Calu3 (cell line): Measurements from ENCODE around the gene SORL1-AS1.

Source experiments
- BruUV-seq: library from RNA; stranded (reverse); fragments of 400-500 nt; replicated peaks from 2 replicates; lab custom pipeline; 2021; lab: Mats Ljungman, UMichigan
- CTCF ChIA-PET: fragments of 300-600 bp; sonication (Branson Sonifier 250); formaldehyde crosslinking; loops from one replicate; lab custom pipeline; 2022; ENCODE audit warnings: antibody characterized with exemption; lab: Charles Lee
- DNase-seq: peaks from one replicate; pipeline ENCODE4 v3.0.0; 2022
- H3K27ac Mint-ChIP-seq: one replicate; pipeline ENCODE4 v1.8.0; 2022; ENCODE audit warnings: mixed read lengths; ENCODE audit not compliant: unreplicated experiment
- H3K27me3 Mint-ChIP-seq: one replicate; pipeline ENCODE4 v1.8.0; 2022; ENCODE audit warnings: mixed read lengths; ENCODE audit not compliant: unreplicated experiment
- H3K36me3 Mint-ChIP-seq: one replicate; pipeline ENCODE4 v1.8.0; 2022; ENCODE audit warnings: mild to moderate bottlenecking, moderate library complexity, mixed read lengths; ENCODE audit not compliant: insufficient read depth, unreplicated experiment
- H3K4me1 Mint-ChIP-seq: one replicate; pipeline ENCODE4 v1.8.0; 2022; ENCODE audit warnings: mild to moderate bottlenecking, low read depth, mixed read lengths; ENCODE audit not compliant: unreplicated experiment
- H3K4me3 Mint-ChIP-seq: one replicate; pipeline ENCODE4 v1.8.0; 2022; ENCODE audit warnings: mild to moderate bottlenecking, low read depth, moderate library complexity, mixed read lengths; ENCODE audit not compliant: unreplicated experiment
- H3K9me3 Mint-ChIP-seq: one replicate; pipeline ENCODE4 v1.8.0; 2022; ENCODE audit warnings: low read depth, mixed read lengths; ENCODE audit not compliant: unreplicated experiment
- CTCF ChIP-seq: fragments of 200-600 bp; IDR thresholded peaks from one replicate; pipeline ENCODE4 v1.8.0; 2022; ENCODE audit warnings: antibody characterized with exemption; ENCODE audit not compliant: unreplicated experiment
- intact Hi-C: fragments of 100-400 bp; cut with micrococcal nuclease; formaldehyde crosslinking; loops from one replicate; pipeline ENCODE4 v1.10.0; 2022; ENCODE audit not compliant: unreplicated experiment

The SORL1-AS1 gene

DNA sequence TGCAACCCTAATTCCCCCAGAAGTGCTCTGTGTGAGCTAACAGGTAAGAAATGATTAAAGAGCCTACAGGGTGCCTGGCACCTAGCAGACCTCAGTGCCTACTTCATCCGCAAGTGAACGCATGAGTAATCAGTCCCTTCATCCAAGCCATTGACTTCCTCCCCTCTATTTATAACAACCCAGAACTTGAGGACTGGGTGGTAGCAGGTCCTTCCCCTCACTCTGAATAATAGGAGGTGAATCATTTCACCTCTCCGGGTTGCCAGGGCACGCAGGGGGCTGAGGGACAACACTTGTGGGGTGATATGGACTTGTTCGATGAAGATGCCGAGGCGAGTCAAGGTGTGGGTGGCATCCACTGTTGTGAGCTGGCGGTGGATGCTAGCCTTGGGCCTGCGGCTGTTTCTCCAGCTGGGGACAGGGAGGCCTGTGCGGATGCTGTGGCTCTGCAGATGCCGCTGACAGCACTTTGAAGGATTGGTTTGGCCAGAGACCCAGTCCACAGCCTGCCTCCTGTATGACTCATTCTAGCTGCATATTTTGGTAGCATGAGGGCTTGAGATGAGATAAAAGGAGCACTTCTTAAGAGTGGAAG, 11.7 kb upstream of the SORL1-AS1 start:
- intact Hi-C loops = loop anchor here (10.0 kb wide), 2 partner anchors 90 to 140 kb away; no protein-coding TSS in a partner anchor
- no peak for TF ChIP-seq CTCF
- CTCF ChIA-PET = no interaction called here
- Mint-ChIP-seq H3K9me3 (no peaks in the 10 kb centered on the region), H3K4me3 (no peak overlapping the region), H3K27me3 (no peaks in the 10 kb centered on the region), H3K36me3 (no peaks in the 10 kb centered on the region), H3K4me1 (peaks cover 19% of the 10 kb centered on the region), H3K27ac (no peak overlapping the region)
- no TSS peak for BruUV-seq
- DNase-seq = no peak

DNA sequence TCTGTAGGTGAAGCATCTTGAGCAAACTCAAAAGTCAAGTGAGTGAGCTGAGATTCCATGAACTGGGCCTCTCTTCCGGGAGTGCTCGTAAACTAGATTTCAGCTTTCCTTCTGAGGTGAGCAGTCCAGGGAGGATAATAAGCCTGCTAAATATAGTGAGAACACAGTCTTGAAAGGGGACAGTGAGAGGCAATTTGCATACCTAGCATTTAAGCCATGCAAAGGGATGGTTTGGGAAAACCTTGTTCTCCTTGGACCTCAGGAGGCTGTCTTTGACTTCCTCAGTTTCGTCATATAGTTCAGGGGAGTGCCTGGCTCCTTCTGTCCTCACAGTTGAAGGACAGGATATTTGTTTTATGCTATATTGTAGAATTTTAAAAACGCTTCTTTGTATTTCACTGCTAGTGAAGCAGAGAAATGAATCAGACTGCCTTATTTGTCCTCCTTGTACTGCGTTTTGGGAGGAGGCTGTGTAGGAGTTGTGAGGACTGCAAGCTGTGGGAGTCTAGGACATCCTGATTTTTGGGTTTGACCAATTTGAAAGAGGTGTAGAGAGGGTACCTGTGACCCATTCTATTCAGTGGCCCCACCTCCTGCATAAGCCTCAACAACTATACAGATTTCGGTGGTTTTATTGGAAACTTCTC, 11.0 kb upstream of the SORL1-AS1 start:
- Mint-ChIP-seq H3K4me1 (peaks cover 19% of the 10 kb centered on the region), H3K27ac (no peak overlapping the region), H3K36me3 (no peaks in the 10 kb centered on the region), H3K27me3 (no peaks in the 10 kb centered on the region), H3K9me3 (no peaks in the 10 kb centered on the region), H3K4me3 (no peak overlapping the region)
- CTCF ChIA-PET = interaction anchor here (0.6 kb wide), 1 partner anchor 536 kb away, joined by 3 read pairs; no protein-coding TSS in a partner anchor
- DNase-seq = no peak
- no TSS peak for BruUV-seq
- intact Hi-C loops = loop anchor here (10.0 kb wide), 2 partner anchors 91 to 139 kb away; no protein-coding TSS in a partner anchor
- TF ChIP-seq CTCF = no peak

DNA sequence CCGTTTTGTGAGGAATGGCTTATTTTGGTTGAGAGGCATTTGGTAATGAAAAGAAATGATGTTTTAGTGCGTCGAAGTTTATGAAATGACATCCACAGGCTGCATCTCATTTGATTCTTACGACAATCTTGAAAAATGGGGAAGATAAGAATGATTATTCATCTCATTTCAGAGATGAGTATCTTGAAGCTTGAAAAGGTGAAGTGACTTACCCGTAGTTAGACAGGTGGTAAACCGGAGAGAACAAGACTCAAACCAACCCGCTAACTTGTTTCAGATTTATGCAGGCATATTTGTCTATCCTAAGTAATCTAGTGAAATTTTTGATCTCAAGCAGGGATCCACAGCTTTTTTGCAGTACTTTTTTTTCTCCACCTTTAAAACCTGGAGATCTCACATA, 9.1 kb upstream of the SORL1-AS1 start:
- H3K4me3 Mint-ChIP-seq = no peak overlapping the region
- peaks cover 19% of the 10 kb centered on the region for H3K4me1 Mint-ChIP-seq
- H3K36me3 Mint-ChIP-seq = no peaks in the 10 kb centered on the region
- intact Hi-C loops = loop anchor here (10.0 kb wide), 2 partner anchors 93 to 137 kb away; no protein-coding TSS in a partner anchor
- no TSS peak for BruUV-seq
- H3K9me3 Mint-ChIP-seq = no peaks in the 10 kb centered on the region
- H3K27me3 Mint-ChIP-seq = no peaks in the 10 kb centered on the region
- TF ChIP-seq CTCF = no peak
- CTCF ChIA-PET = no interaction called here
- DNase-seq = no peak
- H3K27ac Mint-ChIP-seq = no peak overlapping the region

GRCh38 chr11:121460941-121461514, 8.3 kb upstream of the SORL1-AS1 start:
- no TSS peak for BruUV-seq
- H3K27me3 Mint-ChIP-seq = no peaks in the 10 kb centered on the region
- H3K4me3 Mint-ChIP-seq = no peak overlapping the region
- no peaks in the 10 kb centered on the region for H3K9me3 Mint-ChIP-seq
- CTCF ChIA-PET = no interaction called here
- intact Hi-C loops = loop anchor here (10.0 kb wide), 2 partner anchors 94 to 136 kb away; no protein-coding TSS in a partner anchor
- H3K27ac Mint-ChIP-seq = no peak overlapping the region
- peaks cover 14% of the 10 kb centered on the region for H3K4me1 Mint-ChIP-seq
- TF ChIP-seq CTCF = no peak
- no peak for DNase-seq
- no peaks in the 10 kb centered on the region for H3K36me3 Mint-ChIP-seq
